Muscle layer of colon (tissue), 2 donors: Measurements from ENCODE around the gene PDE3A.

Source experiments
- H3K27ac ChIP-seq: one replicate; pipeline ENCODE4 v1.7.0; 2013; ENCODE audit warnings: low read depth, mild to moderate bottlenecking, low read length, moderate library complexity
- H3K27me3 ChIP-seq, 2 donors: one replicate each; pipeline ENCODE4 v1.7.0; 2013; ENCODE audit warnings: low read length in 2 of 2, mild to moderate bottlenecking in 2 of 2; ENCODE audit not compliant: insufficient read depth in 2 of 2, control insufficient read depth in 1 of 2
- H3K36me3 ChIP-seq: one replicate; pipeline ENCODE4 v1.7.0; 2013; ENCODE audit warnings: mild to moderate bottlenecking, low read length; ENCODE audit not compliant: insufficient read depth
- H3K4me1 ChIP-seq: one replicate; pipeline ENCODE4 v1.7.0; 2013; ENCODE audit warnings: mild to moderate bottlenecking, low read length; ENCODE audit not compliant: insufficient read depth
- H3K4me3 ChIP-seq, 2 donors: one replicate each; pipeline ENCODE4 v1.7.0; 2013; ENCODE audit warnings: low read length in 2 of 2, low read depth in 1 of 2, mild to moderate bottlenecking in 1 of 2, moderate library complexity in 1 of 2
- H3K9ac ChIP-seq: one replicate; pipeline ENCODE4 v1.7.0; 2013; ENCODE audit warnings: low read length
- H3K9me3 ChIP-seq: one replicate; pipeline ENCODE4 v1.7.0; 2013; ENCODE audit warnings: mild to moderate bottlenecking, low read length
- donor health status: abdominal sarcoma.
- donor health status: Adenocarcinoma of cecum.

PDE3A gene

DNA sequence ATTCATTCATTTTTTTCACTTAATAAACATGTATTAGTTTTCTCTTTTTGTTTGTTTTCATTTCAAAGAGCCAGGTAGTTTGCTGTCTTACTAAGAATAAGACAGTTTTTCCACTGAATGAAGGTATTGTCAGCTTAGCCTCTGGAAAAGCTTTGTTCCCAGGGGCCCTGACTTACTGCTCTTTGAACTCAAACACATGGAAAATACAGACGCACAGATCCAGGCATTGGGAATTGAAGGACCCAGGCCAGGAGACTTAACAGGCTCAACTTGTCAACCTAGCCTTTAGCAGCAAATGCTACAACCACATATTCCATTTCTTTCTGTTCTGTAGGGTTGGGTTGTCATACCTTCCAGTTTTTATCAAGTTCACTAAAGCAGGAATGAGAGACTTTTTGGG is 288.3 kb downstream of the PDE3A start:
- Histone ChIP-seq H3K4me1 (no peaks in the 10 kb centered on the region), H3K4me3 (no peak overlapping the region), H3K9me3 (peaks cover 8% of the 10 kb centered on the region), H3K27me3 (no peaks in the 10 kb centered on the region), H3K36me3 (peaks cover 51% of the 10 kb centered on the region), H3K27ac (no peak overlapping the region), H3K9ac (no peak overlapping the region)

DNA sequence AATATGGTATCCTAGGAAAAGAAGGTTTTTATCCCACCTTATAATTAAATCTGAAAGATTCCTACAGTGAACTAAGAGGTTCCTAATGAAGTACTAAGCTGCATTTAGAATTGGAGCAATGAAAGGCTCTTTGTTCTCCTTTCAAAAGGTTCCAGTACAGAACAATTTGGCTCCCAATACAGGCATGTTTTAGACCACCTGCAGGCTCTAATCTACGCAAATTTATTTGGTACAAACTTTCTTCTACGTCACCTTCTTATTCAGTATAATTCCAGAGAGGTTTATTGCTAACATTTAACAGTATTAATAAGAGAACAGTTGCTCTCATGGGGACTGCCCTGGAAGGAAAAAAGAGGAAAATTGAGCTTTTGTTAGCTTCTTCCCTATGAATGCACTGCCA is 289.2 kb downstream of the PDE3A start:
- H3K27me3 ChIP-seq, result no peaks in the 10 kb centered on the region
- no peaks in the 10 kb centered on the region for H3K4me1 ChIP-seq
- no peak overlapping the region for H3K4me3 ChIP-seq
- H3K9me3 ChIP-seq, result peaks cover 8% of the 10 kb centered on the region
- H3K27ac ChIP-seq, result no peak overlapping the region
- no peak overlapping the region for H3K9ac ChIP-seq
- peaks cover 51% of the 10 kb centered on the region for H3K36me3 ChIP-seq

DNA sequence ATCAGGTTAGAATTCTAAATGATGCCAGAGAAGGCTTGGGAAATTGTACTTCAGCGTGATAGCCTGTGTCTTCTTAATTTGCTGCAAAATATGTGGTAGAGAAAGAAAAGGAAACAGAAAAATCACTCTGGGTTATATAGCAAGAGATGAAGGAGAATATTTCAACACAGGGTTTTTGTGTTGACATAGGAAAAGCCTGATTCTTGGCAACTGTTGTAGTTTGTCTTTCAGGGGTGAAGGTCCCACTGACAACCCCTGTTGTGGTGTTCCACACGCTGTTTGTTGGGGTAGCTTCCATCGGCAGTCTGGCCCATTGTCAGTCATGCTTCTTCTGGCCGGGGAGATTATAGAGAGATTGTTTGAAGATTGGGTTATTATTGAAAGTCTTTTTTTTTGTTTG is 313.0 kb downstream of the PDE3A start:
- H3K27ac ChIP-seq, result no peak overlapping the region
- H3K4me1 ChIP-seq, result no peaks in the 10 kb centered on the region
- H3K4me3 ChIP-seq, result no peak overlapping the region
- peaks cover 11% of the 10 kb centered on the region for H3K36me3 ChIP-seq
- no peak overlapping the region for H3K9ac ChIP-seq
- no peaks in the 10 kb centered on the region for H3K27me3 ChIP-seq
- no peaks in the 10 kb centered on the region for H3K9me3 ChIP-seq

DNA sequence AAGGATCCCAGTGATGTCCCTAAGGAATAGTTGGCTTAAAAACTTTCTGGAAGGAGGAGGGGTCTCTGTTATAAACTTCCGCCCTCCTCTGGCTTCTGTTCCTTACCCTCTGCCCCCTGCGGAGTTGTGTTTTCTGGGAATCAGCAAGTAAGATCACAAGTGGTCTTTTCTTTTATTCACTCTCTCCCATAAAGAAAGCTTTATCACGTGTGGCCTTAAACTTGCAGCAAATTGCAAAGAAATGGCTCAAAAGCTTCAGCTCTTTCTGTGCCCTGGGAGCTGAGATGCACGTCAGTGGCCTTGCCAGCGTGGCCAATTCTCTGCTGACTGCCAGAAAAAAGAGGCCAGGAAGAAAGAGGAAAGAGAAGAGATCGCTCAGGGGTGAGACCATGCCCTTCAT is 326.9 kb downstream of the PDE3A start, which contains the start of gene SLCO1C1:
Gene SLCO1C1, plus strand, starts transcription at position 101 of the 400 bp plus-strand sequence. CDS start 4,245 bp downstream, outside the sequence.
- no peaks in the 10 kb centered on the region for H3K9me3 ChIP-seq
- no peak within 1 kb of the TSS for H3K4me3 ChIP-seq
- no peak within 1 kb of the TSS for H3K27ac ChIP-seq

DNA sequence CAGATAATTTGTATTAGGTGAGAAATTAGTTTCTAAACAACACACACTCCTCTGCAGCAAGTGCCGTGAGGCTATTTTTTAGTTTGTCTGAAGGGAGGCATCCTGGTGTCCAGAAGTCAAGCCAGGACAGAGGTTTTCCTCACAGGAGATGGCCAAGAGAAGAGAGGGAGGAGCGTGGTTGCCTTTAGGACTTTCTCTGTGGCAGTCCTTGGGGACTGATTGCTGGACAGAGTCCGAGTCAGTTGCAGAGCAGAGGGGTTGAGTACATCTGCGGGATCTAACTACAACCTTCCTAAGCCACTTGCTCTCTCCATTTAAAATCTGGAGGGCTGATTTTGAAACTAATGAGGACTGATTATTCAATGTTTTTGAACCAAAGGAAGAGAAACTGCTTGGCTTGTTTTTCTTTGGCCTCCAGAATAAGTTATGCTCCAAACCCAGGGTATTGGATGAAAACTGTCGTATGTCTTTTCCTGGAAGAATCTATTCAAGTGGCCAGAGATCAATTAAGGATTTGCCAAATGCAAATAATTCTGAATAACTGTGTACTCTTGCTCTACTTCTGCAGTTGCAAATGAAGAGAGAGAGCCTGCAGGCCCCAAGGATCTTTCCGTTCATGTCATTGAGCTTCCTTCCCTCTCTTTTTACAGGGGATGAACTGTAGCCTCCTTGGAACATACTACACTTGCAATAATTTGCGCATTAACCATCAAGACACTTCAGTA is 328.0 kb downstream of the PDE3A start:
- Histone ChIP-seq H3K27ac (no peak overlapping the region), H3K4me1 (no peaks in the 10 kb centered on the region), H3K36me3 (no peaks in the 10 kb centered on the region), H3K9me3 (no peaks in the 10 kb centered on the region), H3K4me3 (no peak overlapping the region), H3K27me3 (no peaks in the 10 kb centered on the region), H3K9ac (no peak overlapping the region)

More for the DNA sequence above, 326.9 kb downstream of the PDE3A start, which contains the start of gene SLCO1C1:
- H3K4me1 ChIP-seq, result no peaks in the 10 kb centered on the region
- H3K9ac ChIP-seq, result no peak within 1 kb of the TSS
- no peaks in the 10 kb centered on the region for H3K27me3 ChIP-seq
- no peaks in the 10 kb centered on the region for H3K36me3 ChIP-seq

DNA sequence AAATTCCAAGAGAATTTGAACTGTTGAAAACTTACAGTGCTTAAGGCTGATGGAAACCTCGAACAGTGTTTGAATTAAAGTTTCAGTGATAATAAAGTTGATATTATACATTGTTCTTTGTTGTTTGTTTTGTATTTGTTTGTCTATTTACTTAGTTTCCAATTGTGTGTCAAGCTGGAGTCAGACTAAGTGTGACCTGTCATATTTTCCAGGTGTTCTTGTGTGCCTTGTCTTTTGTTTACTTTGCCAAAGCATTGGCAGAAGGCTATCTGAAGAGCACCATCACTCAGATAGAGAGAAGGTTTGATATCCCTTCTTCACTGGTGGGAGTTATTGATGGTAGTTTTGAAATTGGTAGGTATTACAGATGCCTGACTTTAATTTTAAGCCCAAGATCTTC is 332.8 kb downstream of the PDE3A start:
- Histone ChIP-seq H3K4me1 (no peaks in the 10 kb centered on the region), H3K4me3 (no peak overlapping the region), H3K27me3 (no peaks in the 10 kb centered on the region), H3K27ac (no peak overlapping the region), H3K9me3 (no peaks in the 10 kb centered on the region), H3K36me3 (no peaks in the 10 kb centered on the region), H3K9ac (no peak overlapping the region)

DNA sequence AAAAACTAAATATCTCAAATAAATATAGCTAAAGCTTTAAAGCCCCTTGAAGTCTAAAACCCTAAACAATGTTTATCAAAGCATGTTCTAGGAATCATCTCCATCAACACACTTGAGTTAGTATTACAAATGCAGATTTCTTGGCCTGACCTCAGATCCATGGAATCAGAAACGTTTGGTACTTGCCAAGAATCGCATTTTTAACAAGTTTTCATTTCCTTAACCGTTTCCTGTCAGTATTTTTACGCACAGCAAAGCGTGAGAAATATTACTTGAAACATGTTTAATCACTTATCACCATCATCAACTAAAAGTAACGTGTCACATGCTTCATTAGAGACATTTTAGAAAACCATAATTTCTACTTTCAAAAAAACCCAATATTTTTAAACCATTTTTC is 336.5 kb downstream of the PDE3A start:
- H3K36me3 ChIP-seq, result no peaks in the 10 kb centered on the region
- no peaks in the 10 kb centered on the region for H3K4me1 ChIP-seq
- no peak overlapping the region for H3K4me3 ChIP-seq

DNA sequence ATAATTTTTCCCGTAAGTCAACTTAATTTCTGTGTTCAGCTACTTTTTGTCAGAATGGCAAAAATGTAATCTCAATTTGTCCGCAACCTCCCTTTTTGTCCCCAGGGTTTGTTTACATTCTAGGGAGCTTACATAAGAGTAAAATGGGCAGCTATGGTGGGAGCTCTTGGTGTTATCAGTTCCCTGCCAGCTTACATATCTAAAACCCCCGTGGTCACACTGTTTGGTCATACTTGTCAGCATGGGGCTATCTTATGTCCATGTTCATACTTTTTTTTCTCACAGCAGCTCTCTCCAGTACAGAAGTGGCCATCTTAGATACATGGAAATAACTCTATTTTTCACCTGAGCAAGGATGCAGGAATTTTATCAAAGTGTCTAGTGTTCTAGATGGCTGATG is 343.5 kb downstream of the PDE3A start:
- no peaks in the 10 kb centered on the region for H3K27me3 ChIP-seq
- H3K9ac ChIP-seq, result no peak overlapping the region
- no peak overlapping the region for H3K4me3 ChIP-seq
- H3K4me1 ChIP-seq, result no peaks in the 10 kb centered on the region
- H3K36me3 ChIP-seq, result no peaks in the 10 kb centered on the region
- no peaks in the 10 kb centered on the region for H3K9me3 ChIP-seq
- H3K27ac ChIP-seq, result no peak overlapping the region

More for the DNA sequence above, 336.5 kb downstream of the PDE3A start:
- Histone ChIP-seq H3K9ac (no peak overlapping the region), H3K27me3 (no peaks in the 10 kb centered on the region), H3K27ac (no peak overlapping the region), H3K9me3 (no peaks in the 10 kb centered on the region)

DNA sequence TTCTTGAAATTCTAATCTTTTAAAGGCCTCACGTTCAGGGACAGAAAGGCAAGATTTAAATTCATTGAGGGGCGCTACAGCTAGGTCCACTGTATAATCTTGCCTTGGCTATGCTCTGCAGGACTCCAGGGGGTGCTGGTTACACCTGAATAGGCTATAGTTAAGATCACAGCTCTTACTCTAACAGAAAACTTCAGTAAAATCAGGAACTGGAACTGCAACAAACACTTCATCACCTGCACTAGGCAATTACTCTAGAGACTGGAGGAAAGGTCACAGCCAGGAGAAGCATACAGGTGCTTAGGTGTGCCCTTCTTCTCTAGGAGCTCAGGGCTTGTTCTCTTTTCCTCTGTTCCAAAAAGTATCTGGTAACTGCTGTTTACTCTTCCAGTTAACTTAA is 347.7 kb downstream of the PDE3A start:
- H3K9me3 ChIP-seq, result no peaks in the 10 kb centered on the region
- no peak overlapping the region for H3K27ac ChIP-seq
- no peaks in the 10 kb centered on the region for H3K27me3 ChIP-seq
- H3K9ac ChIP-seq, result no peak overlapping the region
- H3K36me3 ChIP-seq, result no peaks in the 10 kb centered on the region
- H3K4me1 ChIP-seq, result no peaks in the 10 kb centered on the region
- no peak overlapping the region for H3K4me3 ChIP-seq

DNA sequence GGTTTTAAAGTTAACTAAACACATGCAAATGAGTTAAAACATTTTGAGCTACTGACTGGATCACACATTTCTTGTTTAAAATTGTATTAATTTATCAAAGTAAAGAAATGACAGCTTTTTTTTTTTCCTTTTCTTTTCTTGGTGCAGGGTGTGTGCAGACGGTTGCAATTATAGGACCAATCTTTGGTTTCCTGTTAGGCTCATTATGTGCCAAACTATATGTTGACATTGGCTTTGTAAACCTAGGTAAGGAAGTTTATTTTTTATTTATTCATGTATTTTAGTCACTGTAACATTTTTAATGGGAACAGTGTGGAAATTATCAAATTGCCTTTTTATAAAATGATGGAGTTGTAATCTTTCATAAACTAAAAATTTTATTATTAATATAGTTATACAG is 348.6 kb downstream of the PDE3A start:
- Histone ChIP-seq H3K27me3 (no peaks in the 10 kb centered on the region), H3K36me3 (no peaks in the 10 kb centered on the region), H3K9ac (no peak overlapping the region), H3K9me3 (no peaks in the 10 kb centered on the region), H3K27ac (no peak overlapping the region), H3K4me3 (no peak overlapping the region), H3K4me1 (no peaks in the 10 kb centered on the region)

DNA sequence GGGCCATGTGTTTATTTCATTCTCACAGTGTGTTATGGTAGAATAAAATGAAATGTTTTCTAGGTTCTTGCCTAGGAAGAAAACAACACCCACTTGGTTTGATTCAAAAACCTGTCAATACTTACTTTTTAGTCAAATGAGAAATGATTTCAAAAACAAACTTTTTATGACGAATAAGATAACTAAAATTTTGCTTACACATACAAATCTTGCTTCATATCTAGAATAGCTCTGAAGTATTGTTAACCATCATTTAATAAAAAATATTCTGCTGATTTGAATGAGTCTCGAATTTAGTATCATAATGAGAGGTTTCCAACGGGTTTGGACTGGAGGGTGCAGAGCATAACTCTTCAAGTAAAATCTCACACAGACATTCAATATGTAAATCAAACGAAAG is 350.0 kb downstream of the PDE3A start:
- Histone ChIP-seq H3K4me1 (no peaks in the 10 kb centered on the region), H3K27ac (no peak overlapping the region), H3K36me3 (no peaks in the 10 kb centered on the region), H3K9ac (no peak overlapping the region), H3K27me3 (no peaks in the 10 kb centered on the region), H3K4me3 (no peak overlapping the region), H3K9me3 (no peaks in the 10 kb centered on the region)

DNA sequence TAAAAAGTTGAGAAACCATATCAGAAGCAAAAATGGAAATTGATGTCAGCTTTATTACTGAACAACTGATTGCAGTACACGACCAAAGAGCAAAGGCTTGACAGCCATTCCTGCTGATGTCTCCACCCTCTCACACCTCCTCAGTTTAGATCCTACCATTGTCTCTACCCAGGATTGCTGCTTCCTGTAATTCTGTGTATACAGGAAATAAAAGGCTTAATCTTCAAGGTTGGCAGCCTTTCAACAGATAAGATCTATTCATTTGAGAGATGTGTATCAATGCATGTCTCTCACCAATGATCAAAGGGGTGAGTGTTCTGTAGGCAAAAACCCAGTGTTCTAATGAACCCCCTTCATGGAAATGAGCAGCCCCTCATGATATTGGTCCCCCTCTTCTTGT is 353.8 kb downstream of the PDE3A start:
- H3K27ac ChIP-seq, result no peak overlapping the region
- H3K27me3 ChIP-seq, result no peaks in the 10 kb centered on the region
- H3K4me3 ChIP-seq, result no peak overlapping the region
- no peaks in the 10 kb centered on the region for H3K36me3 ChIP-seq
- H3K9me3 ChIP-seq, result no peaks in the 10 kb centered on the region
- no peaks in the 10 kb centered on the region for H3K4me1 ChIP-seq
- H3K9ac ChIP-seq, result no peak overlapping the region
